GM18870 (cell line): ENCODE results near the gene PSAP.
A peak's percentile ranks its signal among the peaks of the same experiment; 100 is the strongest.
"Not testable (repeated sequence)": the region's sequence is repeated elsewhere in the genome, so short reads cannot be mapped to it uniquely, and the experiment has no call there.

ENCODE experiments used
- ATAC-seq: cut with Tn5 transposase; IDR thresholded peaks from one replicate; pipeline ENCODE4 v1.9.1; 2021; ENCODE audit warnings: moderate library complexity; ENCODE audit not compliant: unreplicated experiment

The PSAP gene

DNA sequence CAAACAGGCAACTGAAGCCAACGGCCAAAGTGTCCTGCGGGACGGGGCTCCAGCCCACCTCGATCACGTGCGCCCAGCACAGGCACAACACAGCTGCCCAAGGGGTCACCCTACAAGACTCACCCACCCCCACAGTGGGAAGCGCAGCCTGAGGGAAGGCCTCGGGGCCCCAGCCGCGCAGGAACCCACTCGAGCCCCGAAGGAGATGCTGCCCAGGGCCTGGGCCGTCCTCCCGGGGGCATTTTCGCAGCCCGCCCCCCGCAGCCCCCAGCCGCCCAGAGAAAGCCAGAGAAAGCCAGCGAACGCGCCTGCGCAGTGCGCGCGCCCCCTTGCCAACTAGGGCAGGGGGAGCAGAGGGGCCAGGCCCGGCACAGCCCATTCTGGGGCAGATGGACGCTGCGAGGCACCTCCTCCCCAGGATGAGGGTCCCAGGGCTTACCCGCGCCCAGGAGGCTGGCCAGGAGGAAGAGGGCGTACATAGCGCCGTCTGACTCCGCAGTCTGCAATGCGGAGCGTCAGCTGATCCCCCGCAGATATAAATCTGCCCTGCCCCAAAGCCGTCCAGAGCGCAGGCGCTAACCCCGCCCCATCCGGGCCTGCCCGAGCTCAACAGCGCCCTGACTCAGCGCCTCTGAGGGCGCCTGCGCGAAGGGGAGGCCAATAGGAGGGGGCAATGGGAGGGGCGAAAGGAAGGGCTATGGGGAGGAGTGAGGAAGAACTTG is at the start of gene PSAP:
TSS of gene PSAP (minus strand) at position 509 of the 722 bp plus-strand sequence. CDS start at position 479, 30 bp downstream.
- peak; percentile 83 for ATAC-seq

GRCh38 chr10:71900441-71901180 is 49.6 kb upstream of the PSAP start:
- no peak for ATAC-seq

- ATAC-seq: no peak
Measured at GRCh38 chr10:71899665-71900412, 48.8 kb upstream of the PSAP start.

DNA sequence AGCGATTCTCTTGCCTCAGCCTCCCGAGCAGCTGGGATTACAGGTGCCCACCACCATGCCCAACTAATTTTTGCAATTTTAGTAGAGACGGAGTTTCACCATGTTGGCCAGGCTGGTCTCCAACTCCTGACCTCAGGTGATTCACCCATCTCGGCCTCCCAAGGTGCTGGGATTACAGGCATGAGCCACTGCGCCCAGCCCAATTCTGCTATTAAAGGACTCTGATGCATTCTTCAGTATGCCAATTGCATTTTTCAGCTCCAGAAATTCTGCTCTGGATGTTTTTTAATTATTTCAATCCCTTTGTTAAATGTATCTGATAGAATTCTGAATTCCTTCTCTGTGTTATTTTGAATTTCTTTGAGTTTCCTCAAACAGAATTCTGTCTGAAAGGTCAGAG is 47.3 kb upstream of the PSAP start:
- ATAC-seq: not testable (repeated sequence)

GRCh38 chr10:71893920-71894319 is 42.9 kb upstream of the PSAP start:
- no peak for ATAC-seq

GRCh38 chr10:71893258-71893815 is 42.3 kb upstream of the PSAP start:
- ATAC-seq: no peak

DNA sequence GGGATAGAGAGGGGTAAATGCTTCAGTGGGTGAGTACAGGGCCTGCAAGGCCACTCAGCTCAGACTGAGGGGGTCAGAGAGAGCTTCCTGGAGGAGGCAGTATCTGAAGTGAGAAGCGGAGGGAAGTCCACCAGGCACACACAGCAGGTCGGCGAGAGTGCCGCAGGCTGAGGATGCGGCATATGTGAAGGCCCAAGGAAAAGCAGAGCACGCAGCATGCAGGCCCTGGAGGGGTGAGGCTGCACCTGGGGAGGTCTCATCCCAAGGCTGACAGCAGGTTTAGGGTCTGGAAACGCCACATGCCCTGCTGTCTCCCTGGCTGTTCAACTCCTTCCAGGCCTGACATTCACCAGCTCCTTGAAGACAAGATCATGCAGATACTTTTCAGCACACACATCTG is 40.4 kb upstream of the PSAP start:
- no peak for ATAC-seq

- ATAC-seq: no peak
Measured at GRCh38 chr10:71889388-71889987, 38.4 kb upstream of the PSAP start.

DNA sequence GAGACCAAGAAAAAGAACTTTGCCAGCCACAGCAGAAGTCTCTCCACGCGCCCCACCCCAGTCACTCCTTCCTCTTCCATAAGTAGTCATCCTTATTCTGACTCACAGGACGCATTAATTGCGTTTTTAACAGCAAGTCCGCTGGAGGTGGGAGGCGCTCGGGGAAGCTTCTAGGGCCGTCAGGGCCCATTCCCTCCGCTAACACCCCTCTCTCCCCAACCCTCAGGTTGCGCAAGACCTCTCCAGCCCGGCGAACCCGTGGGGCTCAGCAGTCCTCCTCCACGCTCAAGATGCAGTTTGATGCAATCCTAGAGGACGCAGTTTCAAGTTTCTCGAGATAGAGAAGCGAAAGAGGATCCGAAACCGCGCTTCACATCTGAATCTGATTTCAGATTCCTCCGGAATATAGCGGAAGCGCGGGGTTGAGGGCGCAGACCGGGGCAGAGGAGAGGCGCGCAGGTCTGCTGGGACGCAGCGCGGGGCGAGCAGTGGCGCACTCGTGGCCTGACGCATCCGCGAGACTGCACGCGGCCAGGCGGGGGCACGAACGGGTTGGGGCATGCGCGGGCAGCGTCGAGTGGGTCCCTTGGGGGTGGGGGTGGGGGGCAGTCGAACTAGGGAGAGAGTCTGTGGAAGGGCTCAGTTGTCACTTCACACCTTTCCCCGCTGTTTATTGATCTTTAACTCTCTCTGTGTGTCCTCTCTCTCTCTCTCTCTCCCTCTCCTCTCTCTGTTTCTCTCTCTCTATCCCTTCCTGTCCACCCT is 37.8 kb upstream of the PSAP start:
- ATAC-seq: peak; percentile 82

DNA sequence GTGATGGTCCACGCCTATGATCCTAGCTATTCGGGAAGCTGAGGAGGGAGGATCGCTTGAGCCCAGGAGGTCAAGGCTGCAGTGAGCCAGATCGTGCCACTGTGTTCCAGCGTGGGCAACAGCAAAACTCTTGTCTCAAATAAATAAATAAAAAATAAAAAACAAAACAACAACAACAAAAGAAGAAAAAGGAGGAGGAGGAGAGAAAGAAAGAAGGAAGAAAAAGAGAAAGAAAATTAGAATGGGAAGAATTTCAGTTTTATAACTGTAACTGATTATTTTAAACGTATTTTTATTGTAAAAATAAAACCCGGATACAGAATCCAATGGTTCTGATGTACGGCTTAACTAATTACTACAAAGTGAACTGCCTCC is 37.2 kb upstream of the PSAP start:
- ATAC-seq: no peak

DNA sequence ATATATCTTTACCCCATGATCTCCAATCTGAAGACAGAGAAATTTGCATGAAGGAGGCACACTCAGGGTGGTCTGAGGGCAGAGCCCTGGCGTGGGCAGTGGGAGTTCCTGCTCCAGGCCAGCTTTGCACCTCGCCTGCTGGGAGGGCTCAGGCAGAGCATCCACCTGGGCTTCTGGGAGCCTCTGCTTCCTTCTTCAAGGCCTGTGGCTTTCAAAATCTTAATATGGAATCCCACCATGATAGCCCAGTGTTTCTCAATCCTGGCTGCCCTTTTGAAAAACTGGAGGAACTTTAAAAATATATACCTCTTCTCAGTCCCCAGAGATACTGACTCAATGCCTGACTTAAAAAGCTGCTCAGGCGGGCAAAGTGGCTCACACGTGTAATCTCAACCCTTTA is 36.7 kb upstream of the PSAP start:
- ATAC-seq: no peak

GRCh38 chr10:71882813-71883659 is 32.0 kb upstream of the PSAP start:
- ATAC-seq: no peak

GRCh38 chr10:71881647-71882355 is 30.8 kb upstream of the PSAP start:
- no peak for ATAC-seq

DNA sequence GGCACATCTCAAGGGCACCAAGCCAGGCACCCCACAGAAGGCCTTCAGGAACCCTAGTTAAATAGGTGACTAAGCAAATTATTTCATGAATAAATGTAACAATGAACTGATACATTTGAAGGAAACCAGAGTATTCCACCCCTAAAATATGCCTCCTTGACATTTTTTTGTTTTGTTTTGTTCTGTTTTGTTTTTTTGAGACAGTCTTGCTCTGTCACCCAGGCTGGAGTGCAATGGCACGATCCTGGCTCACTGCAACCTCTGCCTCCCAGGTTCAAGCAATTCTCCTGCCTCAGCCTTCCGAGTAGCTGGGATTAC is 30.2 kb upstream of the PSAP start:
- ATAC-seq: not testable (repeated sequence)

- no peak for ATAC-seq
Measured at GRCh38 chr10:71880425-71881306, 29.6 kb upstream of the PSAP start.

GRCh38 chr10:71878327-71879034 is 27.4 kb upstream of the PSAP start:
- ATAC-seq: no peak

DNA sequence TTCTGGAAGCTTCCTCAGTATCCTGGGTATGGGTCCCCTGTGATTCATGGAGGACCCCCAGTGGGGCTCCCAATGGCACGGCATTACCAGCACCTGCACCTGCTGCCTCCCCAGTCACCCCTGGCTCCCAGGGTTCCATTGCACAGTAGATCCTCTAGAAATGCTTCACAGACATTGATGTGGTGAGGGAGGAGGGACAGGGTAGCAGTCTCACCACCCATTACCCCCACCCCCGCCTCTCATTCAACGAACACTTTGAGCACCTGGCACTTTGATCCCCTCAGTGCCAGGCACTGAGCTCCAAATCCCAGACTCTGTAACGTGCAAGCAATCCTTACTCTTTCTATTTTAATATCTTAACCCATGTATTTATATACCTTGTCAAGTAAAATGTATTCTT is 26.8 kb upstream of the PSAP start:
- no peak for ATAC-seq
